ENCODE results near the gene SLC35E1.

Gene SLC35E1

DNA sequence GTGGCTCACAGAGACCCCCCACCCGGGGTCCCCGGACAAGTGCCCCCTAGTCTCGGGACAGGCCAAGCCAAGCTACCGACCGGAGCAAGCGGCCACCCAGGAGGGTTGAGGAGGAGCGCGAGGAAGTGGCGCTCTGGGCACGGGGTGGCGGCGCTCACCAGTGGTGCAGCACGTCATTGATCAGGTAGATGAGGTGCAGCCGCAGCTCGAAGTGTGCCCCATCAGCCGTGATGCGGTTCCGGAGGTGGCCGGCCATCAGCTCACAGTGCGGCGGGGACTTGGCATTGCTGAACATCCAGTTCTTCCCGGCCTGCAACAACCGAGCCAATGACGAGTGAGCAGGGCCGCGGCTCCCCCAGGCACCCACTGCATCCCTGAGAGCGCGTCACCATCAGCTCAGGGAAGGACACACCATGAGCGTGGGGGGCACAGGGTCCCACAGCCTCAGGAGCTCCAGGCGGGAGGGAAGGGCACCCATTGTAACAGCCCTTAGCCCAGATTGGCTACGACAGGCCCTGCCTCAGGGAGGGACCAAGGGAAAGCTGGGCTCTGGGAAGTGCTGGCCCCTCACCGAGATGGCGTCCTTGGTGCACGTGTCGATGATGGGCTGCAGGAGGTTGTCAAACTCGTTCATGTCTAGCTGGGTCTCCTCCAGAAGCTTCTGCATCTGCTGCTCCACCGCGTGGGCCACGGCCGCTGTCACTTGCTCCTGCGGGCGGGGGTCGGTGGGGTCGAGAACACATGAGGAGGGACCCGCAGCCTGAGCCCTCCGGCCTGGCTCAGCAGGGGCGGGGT, 39.6 kb downstream of the SLC35E1 start:
- Histone ChIP-seq H3K36me3 (peaks cover 97% of the 10 kb centered on the region), H3K4me3 (ENCODE audit: low read depth, low read length) (no peak overlapping the region), H3K4me1 (no peaks in the 10 kb centered on the region), H3K9me3 (no peaks in the 10 kb centered on the region), H3K27me3 (no peaks in the 10 kb centered on the region)
- DNase-seq: no peak
- TF ChIP-seq, protein P1, sequence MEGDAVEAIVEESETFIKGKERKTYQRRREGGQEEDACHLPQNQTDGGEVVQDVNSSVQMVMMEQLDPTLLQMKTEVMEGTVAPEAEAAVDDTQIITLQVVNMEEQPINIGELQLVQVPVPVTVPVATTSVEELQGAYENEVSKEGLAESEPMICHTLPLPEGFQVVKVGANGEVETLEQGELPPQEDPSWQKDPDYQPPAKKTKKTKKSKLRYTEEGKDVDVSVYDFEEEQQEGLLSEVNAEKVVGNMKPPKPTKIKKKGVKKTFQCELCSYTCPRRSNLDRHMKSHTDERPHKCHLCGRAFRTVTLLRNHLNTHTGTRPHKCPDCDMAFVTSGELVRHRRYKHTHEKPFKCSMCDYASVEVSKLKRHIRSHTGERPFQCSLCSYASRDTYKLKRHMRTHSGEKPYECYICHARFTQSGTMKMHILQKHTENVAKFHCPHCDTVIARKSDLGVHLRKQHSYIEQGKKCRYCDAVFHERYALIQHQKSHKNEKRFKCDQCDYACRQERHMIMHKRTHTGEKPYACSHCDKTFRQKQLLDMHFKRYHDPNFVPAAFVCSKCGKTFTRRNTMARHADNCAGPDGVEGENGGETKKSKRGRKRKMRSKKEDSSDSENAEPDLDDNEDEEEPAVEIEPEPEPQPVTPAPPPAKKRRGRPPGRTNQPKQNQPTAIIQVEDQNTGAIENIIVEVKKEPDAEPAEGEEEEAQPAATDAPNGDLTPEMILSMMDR (IDR thresholded peaks at IDR 0.05; ENCODE audit: low read depth, low read length): no peak

DNA sequence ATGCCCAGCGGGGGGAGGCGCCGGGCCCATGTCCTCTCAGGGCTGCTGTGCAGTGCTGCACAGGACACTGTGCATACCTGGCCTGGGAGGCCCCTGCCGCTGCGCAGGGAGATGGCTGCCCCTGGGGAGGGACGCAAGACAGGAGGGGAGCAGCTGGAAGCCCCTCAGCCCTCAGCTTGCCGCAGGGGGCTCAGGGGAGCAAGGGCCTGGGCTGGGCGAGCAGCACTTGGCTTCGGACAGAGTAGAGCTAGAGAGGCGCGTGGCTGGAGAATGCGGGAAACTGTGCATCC, 40.9 kb downstream of the SLC35E1 start:
- TF ChIP-seq, protein P1 (IDR thresholded peaks at IDR 0.05; ENCODE audit: low read depth, low read length): no peak
- Histone ChIP-seq H3K9me3 (no peaks in the 10 kb centered on the region), H3K4me1 (no peaks in the 10 kb centered on the region), H3K4me3 (ENCODE audit: low read depth, low read length) (no peak overlapping the region), H3K36me3 (peaks cover 97% of the 10 kb centered on the region), H3K27me3 (no peaks in the 10 kb centered on the region)
- no peak for DNase-seq

DNA sequence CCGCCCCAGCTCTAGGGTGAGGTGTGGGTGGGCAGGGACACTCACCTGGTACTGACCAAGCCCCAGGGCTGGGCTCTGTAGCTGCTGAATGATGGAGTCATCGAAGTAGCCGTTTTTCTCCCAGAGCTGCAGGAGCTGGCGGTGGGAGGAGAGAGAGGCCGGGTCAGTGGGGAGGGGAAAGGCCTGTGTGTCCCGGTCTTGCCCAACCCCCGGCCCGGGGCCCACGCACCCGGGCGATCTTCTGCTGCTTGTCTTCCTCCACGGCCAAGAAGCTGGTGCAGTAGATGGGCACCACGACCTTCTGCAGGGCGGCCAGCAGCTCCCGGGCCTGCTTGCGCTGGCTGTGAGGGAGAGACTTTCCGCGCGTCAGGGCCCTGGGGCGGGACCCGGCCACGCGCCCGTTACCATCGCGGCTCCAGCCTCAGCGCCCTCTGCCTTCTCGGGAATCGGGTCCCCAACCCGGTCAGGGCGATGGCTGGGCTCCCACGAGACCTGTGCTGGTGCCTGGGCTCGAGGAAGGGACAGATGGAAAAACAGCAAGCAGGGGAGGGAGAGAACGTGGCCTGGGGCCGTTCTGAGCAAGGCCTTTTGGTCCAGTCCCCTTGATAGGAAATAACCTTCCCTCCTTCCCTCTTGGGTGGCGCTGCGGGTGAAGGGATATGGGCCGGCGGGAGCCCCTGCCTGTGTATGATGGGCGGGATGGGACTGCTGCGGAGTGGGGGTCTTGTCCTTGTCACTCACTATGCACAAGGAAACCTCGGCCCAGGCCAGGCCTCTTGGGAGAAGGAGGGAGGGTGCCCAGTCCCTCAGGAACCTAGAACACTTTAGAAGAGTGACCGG, 41.5 kb downstream of the SLC35E1 start:
- H3K9me3 ChIP-seq: no peaks in the 10 kb centered on the region
- H3K27me3 ChIP-seq: no peaks in the 10 kb centered on the region
- H3K4me1 ChIP-seq: no peaks in the 10 kb centered on the region
- no peak overlapping the region for H3K4me3 ChIP-seq (ENCODE audit: low read depth, low read length)
- TF ChIP-seq, protein P1 (IDR thresholded peaks at IDR 0.05; ENCODE audit: low read depth, low read length): no peak
- H3K36me3 ChIP-seq: peaks cover 97% of the 10 kb centered on the region
- DNase-seq: no peak

DNA sequence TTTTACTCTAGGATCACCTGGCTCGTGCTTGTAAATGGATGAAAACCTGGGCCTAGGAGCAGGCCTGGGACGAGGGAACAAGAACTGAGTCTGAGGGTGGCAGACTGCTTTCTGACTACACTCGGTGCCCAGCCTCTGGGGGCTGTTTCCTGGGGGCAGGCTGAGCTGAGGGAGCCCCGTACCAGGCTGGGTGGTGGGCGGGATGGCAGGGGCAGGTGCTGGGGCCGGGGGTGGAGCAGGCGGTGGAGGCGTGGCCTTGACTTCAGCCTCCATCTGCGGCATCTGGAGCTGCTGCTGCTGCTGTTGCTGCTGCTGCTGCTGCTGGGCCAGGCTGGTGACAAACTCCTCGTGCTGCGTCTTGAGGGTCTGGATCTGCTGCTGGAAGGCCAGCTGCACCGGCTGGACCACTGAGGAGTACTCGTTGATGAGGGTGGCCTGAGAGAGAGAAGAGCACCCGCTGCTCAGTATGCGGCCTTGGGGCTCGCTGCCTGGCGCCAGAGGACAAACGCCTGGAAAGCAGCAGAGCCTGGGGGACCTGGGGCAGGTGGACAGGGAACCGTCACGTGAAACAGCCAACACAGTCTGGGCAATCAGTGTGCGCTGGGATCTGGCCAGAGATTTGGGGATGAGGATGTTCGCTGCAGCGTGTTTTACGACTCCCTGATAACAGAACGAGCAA, 42.6 kb downstream of the SLC35E1 start:
- H3K4me3 ChIP-seq (ENCODE audit: low read depth, low read length): no peak overlapping the region
- no peak for DNase-seq
- TF ChIP-seq, protein P1 (IDR thresholded peaks at IDR 0.05; ENCODE audit: low read depth, low read length): no peak
- H3K36me3 ChIP-seq: peaks cover 97% of the 10 kb centered on the region
- no peaks in the 10 kb centered on the region for H3K4me1 ChIP-seq
- H3K27me3 ChIP-seq: no peaks in the 10 kb centered on the region
- H3K9me3 ChIP-seq: no peaks in the 10 kb centered on the region

DNA sequence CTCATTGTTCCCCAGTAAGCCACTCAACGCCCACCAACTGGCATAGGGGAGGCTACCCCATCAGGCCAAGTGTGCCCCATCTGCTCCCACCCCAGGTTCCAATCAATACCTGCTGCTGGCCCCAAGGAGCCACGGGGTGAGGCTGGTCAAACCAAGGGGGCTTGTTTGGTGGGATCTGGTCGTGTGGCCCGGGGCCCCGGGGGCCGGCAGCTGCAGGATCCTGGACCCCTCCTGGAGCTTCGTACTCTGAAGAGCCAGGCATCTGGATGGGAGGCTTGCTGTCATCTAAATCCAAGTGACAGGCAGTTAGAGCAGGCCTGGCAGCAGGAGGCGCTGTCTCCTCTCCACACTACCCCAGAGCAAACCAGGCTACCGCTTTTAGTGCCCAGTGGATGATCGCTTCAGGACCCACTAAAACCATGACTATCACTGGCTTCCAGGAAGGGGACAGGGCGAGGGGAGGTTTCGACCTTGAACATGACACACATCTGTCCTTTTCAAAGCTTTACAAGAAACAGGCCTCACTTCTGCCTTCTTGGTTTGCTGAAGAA, 44.2 kb downstream of the SLC35E1 start:
- TF ChIP-seq, protein P1 (IDR thresholded peaks at IDR 0.05; ENCODE audit: low read depth, low read length): peak; percentile 62
- H3K27me3 ChIP-seq: no peaks in the 10 kb centered on the region
- H3K4me3 ChIP-seq (ENCODE audit: low read depth, low read length): no peak overlapping the region
- H3K36me3 ChIP-seq: peaks cover 93% of the 10 kb centered on the region
- H3K4me1 ChIP-seq: no peaks in the 10 kb centered on the region
- H3K9me3 ChIP-seq: no peaks in the 10 kb centered on the region
- peak; percentile 58 for DNase-seq

Measured in BE2C (cell line).